GM19240 (cell line): Measurements from ENCODE around the gene TSEN34.
A peak's percentile ranks its signal among the peaks of the same experiment; 100 is the strongest.

ENCODE experiments used
- DNase-seq: peaks from one replicate; pipeline ENCODE4 v3.0.0; 2011; ENCODE audit warnings: low spot score; ENCODE audit not compliant: insufficient read length

Gene TSEN34

GRCh38 chr19:54191011-54191810, at the start of gene TSEN34:
TSEN34 (plus strand) TSS chr19:54191308; CDS start chr19:54191365, 57 bp downstream.
- no peak for DNase-seq

- DNase-seq: no peak
These were observed 49.8 kb upstream of the TSEN34 start for GRCh38 chr19:54141356-54141755.

GRCh38 chr19:54142166-54142780, 48.8 kb upstream of the TSEN34 start:
- DNase-seq: no peak

GRCh38 chr19:54145541-54146158, 45.5 kb upstream of the TSEN34 start:
- DNase-seq: no peak

GRCh38 chr19:54147676-54148075, 43.4 kb upstream of the TSEN34 start:
- DNase-seq: no peak

GRCh38 chr19:54148158-54148557, 43.0 kb upstream of the TSEN34 start:
- no peak for DNase-seq

- DNase-seq: no peak
These were observed 41.9 kb upstream of the TSEN34 start for GRCh38 chr19:54149021-54149812.

- DNase-seq: no peak
These were observed 39.6 kb upstream of the TSEN34 start for GRCh38 chr19:54151362-54152035.

- DNase-seq: no peak
These were observed 38.8 kb upstream of the TSEN34 start for GRCh38 chr19:54152267-54152666.

GRCh38 chr19:54152878-54153524, 38.1 kb upstream of the TSEN34 start:
- DNase-seq: no peak

GRCh38 chr19:54153731-54154326, 37.3 kb upstream of the TSEN34 start:
- no peak for DNase-seq

GRCh38 chr19:54154603-54155345, 36.3 kb upstream of the TSEN34 start:
- no peak for DNase-seq

GRCh38 chr19:54155694-54156093, 35.4 kb upstream of the TSEN34 start:
- DNase-seq: no peak

- DNase-seq: no peak
These were observed 34.6 kb upstream of the TSEN34 start for GRCh38 chr19:54156490-54156889.

GRCh38 chr19:54156953-54157352, 34.2 kb upstream of the TSEN34 start:
- DNase-seq: no peak

- peak; percentile 36 for DNase-seq
These were observed 32.2 kb upstream of the TSEN34 start for GRCh38 chr19:54158812-54159351.

- DNase-seq: peak; percentile 99
These were observed 31.5 kb upstream of the TSEN34 start, which contains the start of gene LENG1 for GRCh38 chr19:54159352-54160181. LENG1 (minus strand) TSS chr19:54159721; CDS start chr19:54159695, 26 bp downstream.

- DNase-seq: no peak
These were observed 30.8 kb upstream of the TSEN34 start for GRCh38 chr19:54160182-54160811.
